Nephron progenitor cell (in vitro differentiated cells): ENCODE measurements around the gene MOV10L1.
A peak's percentile ranks its signal among the peaks of the same experiment; 100 is the strongest.

Experiments used
- DNase-seq: peaks from one replicate; pipeline ENCODE4 v3.0.0; 2021
- H3K27ac Mint-ChIP-seq: 2 replicates; pipeline ENCODE4 v1.8.0; 2021; ENCODE audit warnings: mild to moderate bottlenecking, moderate library complexity, mixed read lengths
- H3K27me3 Mint-ChIP-seq: 2 replicates; pipeline ENCODE4 v1.8.0; 2021; ENCODE audit warnings: mild to moderate bottlenecking, low read depth, mixed read lengths; ENCODE audit not compliant: poor library complexity
- H3K36me3 Mint-ChIP-seq: 2 replicates; pipeline ENCODE4 v1.8.0; 2021; ENCODE audit warnings: low read depth, mixed read lengths
- H3K4me1 Mint-ChIP-seq: 2 replicates; pipeline ENCODE4 v1.8.0; 2021; ENCODE audit warnings: mixed read lengths
- H3K4me3 Mint-ChIP-seq: 2 replicates; pipeline ENCODE4 v1.8.0; 2021; ENCODE audit warnings: mild to moderate bottlenecking, moderate library complexity, mixed read lengths
- H3K9me3 Mint-ChIP-seq: 2 replicates; pipeline ENCODE4 v1.8.0; 2021; ENCODE audit warnings: mild to moderate bottlenecking, moderate library complexity, mixed read lengths
- TF ChIP-seq, protein P1 (sequence below): fragments of 200-600 bp; sonication (generic); IDR thresholded peaks from 2 replicates; pipeline ENCODE4 v1.5.0; 2021; ENCODE audit warnings: antibody characterized with exemption

Gene MOV10L1

DNA sequence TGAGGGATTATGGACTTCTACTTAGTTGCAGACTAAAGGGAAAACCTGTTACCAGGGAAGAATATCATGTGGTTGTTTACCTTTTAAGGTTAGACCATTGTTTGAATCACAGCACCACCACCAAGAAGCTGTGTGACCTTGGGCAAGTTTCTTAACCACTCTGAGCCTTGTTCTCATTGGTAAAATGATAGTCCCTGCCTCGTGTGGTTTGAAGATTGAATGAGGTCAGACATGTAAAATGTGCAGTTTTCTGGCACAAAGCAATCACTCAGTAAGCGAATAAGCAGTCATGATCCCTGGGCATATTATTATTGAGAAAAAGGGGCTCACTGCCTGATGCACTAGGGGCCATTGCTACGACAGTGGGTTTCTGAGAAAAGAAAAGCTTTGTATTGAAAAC, 28.3 kb downstream of the MOV10L1 start:
- TF ChIP-seq, protein P1, sequence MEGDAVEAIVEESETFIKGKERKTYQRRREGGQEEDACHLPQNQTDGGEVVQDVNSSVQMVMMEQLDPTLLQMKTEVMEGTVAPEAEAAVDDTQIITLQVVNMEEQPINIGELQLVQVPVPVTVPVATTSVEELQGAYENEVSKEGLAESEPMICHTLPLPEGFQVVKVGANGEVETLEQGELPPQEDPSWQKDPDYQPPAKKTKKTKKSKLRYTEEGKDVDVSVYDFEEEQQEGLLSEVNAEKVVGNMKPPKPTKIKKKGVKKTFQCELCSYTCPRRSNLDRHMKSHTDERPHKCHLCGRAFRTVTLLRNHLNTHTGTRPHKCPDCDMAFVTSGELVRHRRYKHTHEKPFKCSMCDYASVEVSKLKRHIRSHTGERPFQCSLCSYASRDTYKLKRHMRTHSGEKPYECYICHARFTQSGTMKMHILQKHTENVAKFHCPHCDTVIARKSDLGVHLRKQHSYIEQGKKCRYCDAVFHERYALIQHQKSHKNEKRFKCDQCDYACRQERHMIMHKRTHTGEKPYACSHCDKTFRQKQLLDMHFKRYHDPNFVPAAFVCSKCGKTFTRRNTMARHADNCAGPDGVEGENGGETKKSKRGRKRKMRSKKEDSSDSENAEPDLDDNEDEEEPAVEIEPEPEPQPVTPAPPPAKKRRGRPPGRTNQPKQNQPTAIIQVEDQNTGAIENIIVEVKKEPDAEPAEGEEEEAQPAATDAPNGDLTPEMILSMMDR, result no peak
- Mint-ChIP-seq H3K27ac (no peak overlapping the region), H3K27me3 (peaks cover 7% of the 10 kb centered on the region), H3K4me3 (no peak overlapping the region), H3K4me1 (peaks cover 31% of the 10 kb centered on the region), H3K9me3 (peaks cover 28% of the 10 kb centered on the region), H3K36me3 (no peaks in the 10 kb centered on the region)
- DNase-seq, result no peak

DNA sequence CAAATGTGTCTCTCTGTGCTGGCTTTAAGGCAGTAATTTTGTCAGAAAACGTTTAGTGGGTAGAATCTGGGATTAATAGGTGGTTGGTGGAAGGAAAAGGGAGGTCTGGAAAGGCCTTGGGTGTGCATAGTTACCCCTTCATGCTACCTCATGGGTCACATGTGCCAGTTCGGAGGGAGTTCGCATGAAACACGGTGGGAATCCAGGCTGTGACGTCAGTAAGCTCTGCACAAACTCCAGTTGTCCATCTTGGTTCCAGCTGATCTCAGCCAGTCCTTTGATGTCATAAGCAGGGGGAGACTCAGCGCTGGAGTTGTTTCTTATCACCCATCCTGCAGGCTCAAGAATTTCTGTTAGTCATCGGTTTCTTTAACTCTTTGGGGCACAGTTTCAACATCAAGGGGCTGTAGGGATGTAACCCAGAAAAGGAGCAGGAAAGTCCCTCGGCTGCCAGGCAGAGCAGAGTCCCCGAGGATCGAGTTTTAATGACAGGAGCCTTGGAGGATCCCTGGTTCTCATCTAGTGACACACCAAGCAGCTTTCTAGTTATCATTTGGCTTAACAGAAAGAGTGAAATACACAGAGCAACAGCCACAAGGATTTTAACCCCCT, 28.9 kb downstream of the MOV10L1 start:
- H3K4me3 Mint-ChIP-seq, result no peak overlapping the region
- peaks cover 3% of the 10 kb centered on the region for H3K36me3 Mint-ChIP-seq
- DNase-seq, result no peak
- H3K4me1 Mint-ChIP-seq, result peaks cover 31% of the 10 kb centered on the region
- peaks cover 4% of the 10 kb centered on the region for H3K27me3 Mint-ChIP-seq
- TF ChIP-seq, protein P1, result no peak
- H3K9me3 Mint-ChIP-seq, result peaks cover 33% of the 10 kb centered on the region
- H3K27ac Mint-ChIP-seq, result peak overlapping the region; percentile 84

DNA sequence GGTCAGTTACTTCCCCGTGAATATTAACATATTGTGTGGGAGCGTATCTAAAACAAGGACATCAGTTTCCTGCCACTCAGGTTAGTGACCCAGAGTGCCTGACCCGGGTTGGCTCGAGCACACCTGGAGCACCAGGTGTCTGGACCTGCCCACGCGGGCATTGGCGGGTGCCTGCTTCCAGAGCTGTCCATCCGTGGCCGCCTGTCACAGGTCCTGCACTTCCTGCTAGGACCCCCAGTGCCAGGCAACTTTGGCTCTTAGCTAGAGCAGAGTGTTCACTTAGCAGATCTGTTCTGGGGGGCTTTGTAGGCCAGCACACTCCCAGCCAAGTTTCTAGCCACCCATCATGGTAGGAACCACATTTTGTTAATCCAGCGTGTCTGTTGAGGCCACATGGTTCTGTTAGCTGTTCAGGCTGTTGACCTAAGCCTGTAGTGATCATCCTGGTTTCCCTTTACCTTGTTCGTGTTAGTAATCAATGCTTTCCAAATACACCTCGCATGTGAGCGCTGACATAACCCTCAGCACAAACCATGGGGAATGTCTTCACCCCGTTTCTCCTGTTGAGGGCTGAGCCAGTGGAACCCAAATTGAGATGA, 29.5 kb downstream of the MOV10L1 start:
- Mint-ChIP-seq H3K27me3 (peaks cover 4% of the 10 kb centered on the region), H3K4me3 (no peak overlapping the region), H3K9me3 (peaks cover 39% of the 10 kb centered on the region), H3K4me1 (peaks cover 31% of the 10 kb centered on the region), H3K36me3 (peaks cover 5% of the 10 kb centered on the region), H3K27ac (no peak overlapping the region)
- TF ChIP-seq, protein P1, result no peak
- no peak for DNase-seq

DNA sequence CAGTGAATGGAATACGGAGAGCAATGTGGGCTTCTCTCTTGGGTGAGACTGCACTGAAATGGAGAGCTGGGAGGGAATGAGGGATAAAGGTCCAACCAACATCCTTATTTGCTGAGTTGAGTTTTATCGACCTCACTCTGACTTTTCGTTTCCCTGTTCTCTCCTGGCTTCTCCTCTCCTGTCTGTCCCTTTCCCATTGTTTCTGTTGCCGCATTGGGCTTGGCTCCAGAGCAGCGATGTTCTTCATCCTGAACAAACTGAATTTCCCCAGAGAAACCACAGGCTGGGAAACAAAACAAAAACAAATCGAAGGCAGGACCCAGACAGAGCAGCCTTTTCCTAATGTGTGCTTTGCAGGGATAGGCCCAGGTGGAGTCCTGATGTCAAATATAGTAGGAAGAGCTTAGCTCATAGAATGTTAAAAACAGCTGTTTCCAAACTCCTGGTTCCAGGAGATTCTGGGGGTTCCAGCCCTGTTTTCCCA, 30.0 kb downstream of the MOV10L1 start:
- H3K4me3 Mint-ChIP-seq, result no peak overlapping the region
- peaks cover 5% of the 10 kb centered on the region for H3K27me3 Mint-ChIP-seq
- peaks cover 45% of the 10 kb centered on the region for H3K9me3 Mint-ChIP-seq
- TF ChIP-seq, protein P1, result no peak
- no peak overlapping the region for H3K27ac Mint-ChIP-seq
- no peak for DNase-seq
- peaks cover 26% of the 10 kb centered on the region for H3K4me1 Mint-ChIP-seq
- H3K36me3 Mint-ChIP-seq, result peaks cover 5% of the 10 kb centered on the region

DNA sequence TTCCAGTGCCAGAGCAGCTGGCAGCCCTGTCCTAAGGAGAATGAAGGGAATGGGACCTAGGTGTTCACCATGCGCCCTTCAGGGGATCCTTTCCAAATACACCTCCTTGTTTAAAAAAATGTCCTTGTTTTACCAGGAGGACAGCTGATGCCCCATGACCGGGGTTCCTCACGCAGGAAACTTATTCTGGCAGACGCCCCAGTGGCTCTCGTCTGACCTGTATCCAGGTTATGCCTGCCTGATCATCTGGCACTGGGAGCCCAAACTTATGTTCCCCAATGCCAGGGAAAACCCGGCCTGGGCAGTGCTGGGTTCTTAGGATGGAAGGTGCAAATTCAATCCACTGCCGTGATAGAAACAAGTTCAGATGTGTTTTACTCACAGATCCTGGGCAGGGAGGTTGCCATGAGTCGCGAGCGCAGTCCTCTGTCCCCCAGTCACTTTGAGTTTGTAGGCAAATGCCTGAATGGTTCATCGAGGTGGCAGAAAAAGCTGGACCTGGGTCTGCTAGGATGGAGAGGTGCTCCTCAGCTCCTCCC, 31.5 kb downstream of the MOV10L1 start:
- Mint-ChIP-seq H3K27me3 (peaks cover 16% of the 10 kb centered on the region), H3K4me1 (peaks cover 23% of the 10 kb centered on the region), H3K36me3 (peaks cover 5% of the 10 kb centered on the region), H3K4me3 (no peak overlapping the region), H3K27ac (no peak overlapping the region), H3K9me3 (peaks cover 51% of the 10 kb centered on the region)
- TF ChIP-seq, protein P1, result no peak
- DNase-seq, result no peak
